H1 (cell line): ENCODE measurements around the gene SLC2A5. TPM values are rescaled to one million over a fixed set of nuclear protein-coding genes. Genes with fewer than 3 reads are reported as not detected.

ENCODE experiments used
- BRCA1 ChIP-seq: IDR thresholded peaks from 2 replicates; pipeline ENCODE4 v1.6.1; 2012; ENCODE audit warnings: low read depth, low read length, improper control_type of control experiment
- CHD1 ChIP-seq: IDR thresholded peaks from 2 replicates; pipeline ENCODE4 v1.6.1; 2012; ENCODE audit warnings: low read depth, low read length, improper control_type of control experiment
- CHD2 ChIP-seq: IDR thresholded peaks from 2 replicates; pipeline ENCODE4 v1.6.1; 2012; ENCODE audit warnings: low read length, improper control_type of control experiment
- KDM1A ChIP-seq: fragments of 200-600, 300-600 bp; sonication (generic); IDR thresholded peaks from 2 replicates; pipeline ENCODE4 v1.7.1; 2016; ENCODE audit warnings: mild to moderate bottlenecking, low read length, borderline replicate concordance
- POU5F1 ChIP-seq: IDR thresholded peaks from 2 replicates; pipeline ENCODE4 v1.6.1; 2011; ENCODE audit warnings: low read depth, mild to moderate bottlenecking, low read length, moderate library complexity
- SUZ12 ChIP-seq: fragments of 200-600 bp; sonication (generic); IDR thresholded peaks from 2 replicates; pipeline ENCODE4 v1.6.1; 2012; ENCODE audit warnings: mild to moderate bottlenecking, inconsistent platforms, low read length, moderate library complexity, mixed read lengths
- TAF7 ChIP-seq: optimal IDR thresholded peaks from 2 replicates; pipeline ENCODE3; 2011; ENCODE audit warnings: low read depth, mild to moderate bottlenecking, inconsistent platforms, low read length, moderate library complexity, borderline replicate concordance
- polyA plus RNA-seq, 7 experiments: library from polyadenylated mRNA; depleted of rRNA in 3 of 7; stranded (reverse) in 5 of 7; unstranded in 2 of 7; fragments of >200 nt in 5 of 7; fragments of 200-250 nt in 2 of 7; gene quantifications; 1 replicate in 5 of 7; 2 replicates in 1 of 7; 4 replicates in 1 of 7; pipeline versions ENCODE4 v1.2.1 to v1.2.3, GENCODE V29; 2011 to 2013; ENCODE audit warnings: missing spikeins in 2 of 7, mixed read lengths in 2 of 7
- total RNA-seq: library from RNA; stranded (reverse); fragmentation: NEBNext Ultra II Directional; extraction: Animal tissue kit (Norgen Biotek cat#: 25700); gene quantifications from 2 replicates; pipeline ENCODE4 v1.2.1, GENCODE V29; 2021
- TF ChIP-seq, protein P1 (sequence below): fragments of 300-600 bp; sonication (generic); IDR thresholded peaks from 2 replicates; pipeline ENCODE4 v1.7.1; 2012; ENCODE audit warnings: low read length, moderate library complexity, mild to moderate bottlenecking, inconsistent platforms; ENCODE audit not compliant: insufficient replicate concordance
- TF ChIP-seq, protein P2 (sequence below), 3 experiments: IDR thresholded peaks; 1 replicate in 2 of 3; 2 replicates in 1 of 3; pipeline versions ENCODE4 v1.5.1 to v1.6.1; 2011; ENCODE audit warnings: low read length in 3 of 3, mild to moderate bottlenecking in 3 of 3, inconsistent platforms in 2 of 3, low read depth in 1 of 3, moderate library complexity in 1 of 3; ENCODE audit not compliant: insufficient read depth in 1 of 3; ENCODE audit errors: control extremely low read depth in 1 of 3

The SLC2A5 gene
- total and polyA plus RNA-seq, 2 of the 8 experiments (the other 6 are each of a cell fraction or from before 2014, with no cell fraction given): 0.12 TPM; not detected in 1

- TF ChIP-seq, protein P1, sequence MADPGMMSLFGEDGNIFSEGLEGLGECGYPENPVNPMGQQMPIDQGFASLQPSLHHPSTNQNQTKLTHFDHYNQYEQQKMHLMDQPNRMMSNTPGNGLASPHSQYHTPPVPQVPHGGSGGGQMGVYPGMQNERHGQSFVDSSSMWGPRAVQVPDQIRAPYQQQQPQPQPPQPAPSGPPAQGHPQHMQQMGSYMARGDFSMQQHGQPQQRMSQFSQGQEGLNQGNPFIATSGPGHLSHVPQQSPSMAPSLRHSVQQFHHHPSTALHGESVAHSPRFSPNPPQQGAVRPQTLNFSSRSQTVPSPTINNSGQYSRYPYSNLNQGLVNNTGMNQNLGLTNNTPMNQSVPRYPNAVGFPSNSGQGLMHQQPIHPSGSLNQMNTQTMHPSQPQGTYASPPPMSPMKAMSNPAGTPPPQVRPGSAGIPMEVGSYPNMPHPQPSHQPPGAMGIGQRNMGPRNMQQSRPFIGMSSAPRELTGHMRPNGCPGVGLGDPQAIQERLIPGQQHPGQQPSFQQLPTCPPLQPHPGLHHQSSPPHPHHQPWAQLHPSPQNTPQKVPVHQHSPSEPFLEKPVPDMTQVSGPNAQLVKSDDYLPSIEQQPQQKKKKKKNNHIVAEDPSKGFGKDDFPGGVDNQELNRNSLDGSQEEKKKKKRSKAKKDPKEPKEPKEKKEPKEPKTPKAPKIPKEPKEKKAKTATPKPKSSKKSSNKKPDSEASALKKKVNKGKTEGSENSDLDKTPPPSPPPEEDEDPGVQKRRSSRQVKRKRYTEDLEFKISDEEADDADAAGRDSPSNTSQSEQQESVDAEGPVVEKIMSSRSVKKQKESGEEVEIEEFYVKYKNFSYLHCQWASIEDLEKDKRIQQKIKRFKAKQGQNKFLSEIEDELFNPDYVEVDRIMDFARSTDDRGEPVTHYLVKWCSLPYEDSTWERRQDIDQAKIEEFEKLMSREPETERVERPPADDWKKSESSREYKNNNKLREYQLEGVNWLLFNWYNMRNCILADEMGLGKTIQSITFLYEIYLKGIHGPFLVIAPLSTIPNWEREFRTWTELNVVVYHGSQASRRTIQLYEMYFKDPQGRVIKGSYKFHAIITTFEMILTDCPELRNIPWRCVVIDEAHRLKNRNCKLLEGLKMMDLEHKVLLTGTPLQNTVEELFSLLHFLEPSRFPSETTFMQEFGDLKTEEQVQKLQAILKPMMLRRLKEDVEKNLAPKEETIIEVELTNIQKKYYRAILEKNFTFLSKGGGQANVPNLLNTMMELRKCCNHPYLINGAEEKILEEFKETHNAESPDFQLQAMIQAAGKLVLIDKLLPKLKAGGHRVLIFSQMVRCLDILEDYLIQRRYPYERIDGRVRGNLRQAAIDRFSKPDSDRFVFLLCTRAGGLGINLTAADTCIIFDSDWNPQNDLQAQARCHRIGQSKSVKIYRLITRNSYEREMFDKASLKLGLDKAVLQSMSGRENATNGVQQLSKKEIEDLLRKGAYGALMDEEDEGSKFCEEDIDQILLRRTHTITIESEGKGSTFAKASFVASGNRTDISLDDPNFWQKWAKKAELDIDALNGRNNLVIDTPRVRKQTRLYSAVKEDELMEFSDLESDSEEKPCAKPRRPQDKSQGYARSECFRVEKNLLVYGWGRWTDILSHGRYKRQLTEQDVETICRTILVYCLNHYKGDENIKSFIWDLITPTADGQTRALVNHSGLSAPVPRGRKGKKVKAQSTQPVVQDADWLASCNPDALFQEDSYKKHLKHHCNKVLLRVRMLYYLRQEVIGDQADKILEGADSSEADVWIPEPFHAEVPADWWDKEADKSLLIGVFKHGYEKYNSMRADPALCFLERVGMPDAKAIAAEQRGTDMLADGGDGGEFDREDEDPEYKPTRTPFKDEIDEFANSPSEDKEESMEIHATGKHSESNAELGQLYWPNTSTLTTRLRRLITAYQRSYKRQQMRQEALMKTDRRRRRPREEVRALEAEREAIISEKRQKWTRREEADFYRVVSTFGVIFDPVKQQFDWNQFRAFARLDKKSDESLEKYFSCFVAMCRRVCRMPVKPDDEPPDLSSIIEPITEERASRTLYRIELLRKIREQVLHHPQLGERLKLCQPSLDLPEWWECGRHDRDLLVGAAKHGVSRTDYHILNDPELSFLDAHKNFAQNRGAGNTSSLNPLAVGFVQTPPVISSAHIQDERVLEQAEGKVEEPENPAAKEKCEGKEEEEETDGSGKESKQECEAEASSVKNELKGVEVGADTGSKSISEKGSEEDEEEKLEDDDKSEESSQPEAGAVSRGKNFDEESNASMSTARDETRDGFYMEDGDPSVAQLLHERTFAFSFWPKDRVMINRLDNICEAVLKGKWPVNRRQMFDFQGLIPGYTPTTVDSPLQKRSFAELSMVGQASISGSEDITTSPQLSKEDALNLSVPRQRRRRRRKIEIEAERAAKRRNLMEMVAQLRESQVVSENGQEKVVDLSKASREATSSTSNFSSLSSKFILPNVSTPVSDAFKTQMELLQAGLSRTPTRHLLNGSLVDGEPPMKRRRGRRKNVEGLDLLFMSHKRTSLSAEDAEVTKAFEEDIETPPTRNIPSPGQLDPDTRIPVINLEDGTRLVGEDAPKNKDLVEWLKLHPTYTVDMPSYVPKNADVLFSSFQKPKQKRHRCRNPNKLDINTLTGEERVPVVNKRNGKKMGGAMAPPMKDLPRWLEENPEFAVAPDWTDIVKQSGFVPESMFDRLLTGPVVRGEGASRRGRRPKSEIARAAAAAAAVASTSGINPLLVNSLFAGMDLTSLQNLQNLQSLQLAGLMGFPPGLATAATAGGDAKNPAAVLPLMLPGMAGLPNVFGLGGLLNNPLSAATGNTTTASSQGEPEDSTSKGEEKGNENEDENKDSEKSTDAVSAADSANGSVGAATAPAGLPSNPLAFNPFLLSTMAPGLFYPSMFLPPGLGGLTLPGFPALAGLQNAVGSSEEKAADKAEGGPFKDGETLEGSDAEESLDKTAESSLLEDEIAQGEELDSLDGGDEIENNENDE: no peak
- TF ChIP-seq, protein P2, sequence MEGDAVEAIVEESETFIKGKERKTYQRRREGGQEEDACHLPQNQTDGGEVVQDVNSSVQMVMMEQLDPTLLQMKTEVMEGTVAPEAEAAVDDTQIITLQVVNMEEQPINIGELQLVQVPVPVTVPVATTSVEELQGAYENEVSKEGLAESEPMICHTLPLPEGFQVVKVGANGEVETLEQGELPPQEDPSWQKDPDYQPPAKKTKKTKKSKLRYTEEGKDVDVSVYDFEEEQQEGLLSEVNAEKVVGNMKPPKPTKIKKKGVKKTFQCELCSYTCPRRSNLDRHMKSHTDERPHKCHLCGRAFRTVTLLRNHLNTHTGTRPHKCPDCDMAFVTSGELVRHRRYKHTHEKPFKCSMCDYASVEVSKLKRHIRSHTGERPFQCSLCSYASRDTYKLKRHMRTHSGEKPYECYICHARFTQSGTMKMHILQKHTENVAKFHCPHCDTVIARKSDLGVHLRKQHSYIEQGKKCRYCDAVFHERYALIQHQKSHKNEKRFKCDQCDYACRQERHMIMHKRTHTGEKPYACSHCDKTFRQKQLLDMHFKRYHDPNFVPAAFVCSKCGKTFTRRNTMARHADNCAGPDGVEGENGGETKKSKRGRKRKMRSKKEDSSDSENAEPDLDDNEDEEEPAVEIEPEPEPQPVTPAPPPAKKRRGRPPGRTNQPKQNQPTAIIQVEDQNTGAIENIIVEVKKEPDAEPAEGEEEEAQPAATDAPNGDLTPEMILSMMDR (IDR thresholded peaks at IDR 0.05; ENCODE audit: control extremely low read depth in 1 of 3, insufficient read depth in 1 of 3, low read depth in 1 of 3, low read length in 3 of 3): no peak
- TF ChIP-seq CHD1 (no peak), BRCA1 (no peak), POU5F1 (no peak), TAF7 (no peak), KDM1A (no peak), CHD2 (no peak), SUZ12 (no peak)
Observed at GRCh38 chr1:9065213-9065751, 4.2 kb downstream of the SLC2A5 start (continued).
